ENCODE results near the gene PMVK.

Gene PMVK

GRCh38 chr1:154878371-154879037 lies 58.0 kb downstream of the PMVK start:
- DNase-seq (ENCODE audit: low read depth), result peak; percentile 57

GRCh38 chr1:154877370-154877974 lies 59.0 kb downstream of the PMVK start:
- DNase-seq (ENCODE audit: low read depth), result no peak

GRCh38 chr1:154876842-154877369 lies 59.6 kb downstream of the PMVK start:
- DNase-seq (ENCODE audit: low read depth), result no peak
